Measurements from ENCODE around the gene SESN1. TPM values are rescaled to one million over a fixed set of nuclear protein-coding genes. Genes with fewer than 3 reads are reported as not detected.
A peak's percentile ranks its signal among the peaks of the same experiment; 100 is the strongest.

The SESN1 gene
- total RNA-seq, 1 donor from 2014 or later: 40.8 TPM

DNA sequence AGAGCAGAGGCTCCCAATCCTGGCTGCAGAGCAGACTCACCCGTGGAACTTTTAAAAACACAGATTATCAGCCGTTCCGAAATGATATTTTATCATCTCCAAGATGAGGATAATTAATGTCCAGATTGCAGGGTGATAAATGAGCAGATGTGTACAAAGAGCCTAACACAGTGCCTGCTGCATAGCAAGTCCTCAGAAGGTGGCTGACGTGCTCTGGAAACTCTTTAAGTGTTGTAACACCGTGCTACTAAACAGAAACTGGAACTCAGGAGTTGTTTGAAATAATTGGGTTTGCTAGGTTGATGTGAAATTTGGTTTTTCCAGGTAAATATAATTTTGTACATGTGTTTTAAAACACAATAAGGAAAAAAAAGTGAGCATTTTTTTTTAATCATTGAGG, 128.4 kb downstream of the SESN1 start:
- Mint-ChIP-seq H3K9me3 (no peaks in the 10 kb centered on the region), H3K27me3 (ENCODE audit: insufficient read depth, low read depth) (peaks cover 2% of the 10 kb centered on the region), H3K36me3 (peaks cover 3% of the 10 kb centered on the region), H3K4me3 (no peak overlapping the region), H3K4me1 (peaks cover 8% of the 10 kb centered on the region), H3K27ac (no peak overlapping the region)
- Histone ChIP-seq H4K20me1 (ENCODE audit: low read depth) (no peaks in the 10 kb centered on the region), H3K9me3 (ENCODE audit: low read depth) (no peaks in the 10 kb centered on the region), H3F3A (ENCODE audit: low read depth) (peaks cover 4% of the 10 kb centered on the region), H3K4me2 (peak overlapping the region; percentile 40), H2AFZ (replicated peaks) (no peak overlapping the region), H3K4me1 (peaks cover 15% of the 10 kb centered on the region), H3K27me3 (no peaks in the 10 kb centered on the region), H3K9ac (no peak overlapping the region), H3K27ac (no peak overlapping the region), H3K36me3 (no peaks in the 10 kb centered on the region), H3K4me3 (no peak overlapping the region), H3K79me2 (ENCODE audit: low read depth) (no peaks in the 10 kb centered on the region)
- TF ChIP-seq EZH2 (IDR thresholded peaks at IDR 0.05): no peak
- TF ChIP-seq EZH2phosphoT487 (IDR thresholded peaks at IDR 0.05): no peak
- TF ChIP-seq, protein P1, sequence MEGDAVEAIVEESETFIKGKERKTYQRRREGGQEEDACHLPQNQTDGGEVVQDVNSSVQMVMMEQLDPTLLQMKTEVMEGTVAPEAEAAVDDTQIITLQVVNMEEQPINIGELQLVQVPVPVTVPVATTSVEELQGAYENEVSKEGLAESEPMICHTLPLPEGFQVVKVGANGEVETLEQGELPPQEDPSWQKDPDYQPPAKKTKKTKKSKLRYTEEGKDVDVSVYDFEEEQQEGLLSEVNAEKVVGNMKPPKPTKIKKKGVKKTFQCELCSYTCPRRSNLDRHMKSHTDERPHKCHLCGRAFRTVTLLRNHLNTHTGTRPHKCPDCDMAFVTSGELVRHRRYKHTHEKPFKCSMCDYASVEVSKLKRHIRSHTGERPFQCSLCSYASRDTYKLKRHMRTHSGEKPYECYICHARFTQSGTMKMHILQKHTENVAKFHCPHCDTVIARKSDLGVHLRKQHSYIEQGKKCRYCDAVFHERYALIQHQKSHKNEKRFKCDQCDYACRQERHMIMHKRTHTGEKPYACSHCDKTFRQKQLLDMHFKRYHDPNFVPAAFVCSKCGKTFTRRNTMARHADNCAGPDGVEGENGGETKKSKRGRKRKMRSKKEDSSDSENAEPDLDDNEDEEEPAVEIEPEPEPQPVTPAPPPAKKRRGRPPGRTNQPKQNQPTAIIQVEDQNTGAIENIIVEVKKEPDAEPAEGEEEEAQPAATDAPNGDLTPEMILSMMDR (IDR thresholded peaks at IDR 0.05): no peak
- no peak for DNase-seq (ENCODE audit: low spot score)

DNA sequence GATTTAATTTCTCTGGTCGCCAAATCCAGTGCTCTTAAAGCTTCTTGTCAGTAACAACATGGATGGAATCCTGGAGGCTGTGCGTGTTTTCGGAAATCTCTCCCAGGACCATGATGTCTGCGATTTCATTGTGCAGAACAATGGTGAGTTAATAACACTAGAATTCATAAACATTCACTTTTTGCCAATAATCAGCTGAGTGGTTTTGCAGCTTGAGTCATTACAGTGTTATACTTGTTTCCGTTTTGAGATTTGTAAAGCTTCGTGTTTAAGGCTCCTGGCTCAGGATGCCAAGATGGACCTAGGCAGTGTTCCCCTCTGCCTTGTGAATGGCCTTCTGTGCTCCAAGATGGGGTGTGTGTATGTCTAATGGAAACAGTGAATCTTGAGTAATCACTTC, 132.7 kb downstream of the SESN1 start:
- Mint-ChIP-seq H3K9me3 (no peaks in the 10 kb centered on the region), H3K36me3 (peaks cover 3% of the 10 kb centered on the region), H3K4me1 (peaks cover 5% of the 10 kb centered on the region), H3K27me3 (ENCODE audit: insufficient read depth, low read depth) (peaks cover under 1% of the 10 kb centered on the region), H3K4me3 (no peak overlapping the region), H3K27ac (no peak overlapping the region)
- H3K36me3 ChIP-seq: no peaks in the 10 kb centered on the region
- no peaks in the 10 kb centered on the region for H3K9me3 ChIP-seq (ENCODE audit: low read depth)
- no peak for DNase-seq (ENCODE audit: low spot score)
- no peak overlapping the region for H3K4me3 ChIP-seq
- no peaks in the 10 kb centered on the region for H3K27me3 ChIP-seq
- no peak overlapping the region for H2AFZ ChIP-seq (replicated peaks)
- H3F3A ChIP-seq (ENCODE audit: low read depth): no peaks in the 10 kb centered on the region
- no peak overlapping the region for H3K4me2 ChIP-seq
- H4K20me1 ChIP-seq (ENCODE audit: low read depth): no peaks in the 10 kb centered on the region
- H3K9ac ChIP-seq: no peak overlapping the region
- H3K27ac ChIP-seq: no peak overlapping the region
- no peaks in the 10 kb centered on the region for H3K79me2 ChIP-seq (ENCODE audit: low read depth)
- TF ChIP-seq, protein P1 (IDR thresholded peaks at IDR 0.05): no peak
- TF ChIP-seq EZH2 (IDR thresholded peaks at IDR 0.05): no peak
- TF ChIP-seq EZH2phosphoT487 (IDR thresholded peaks at IDR 0.05): no peak
- H3K4me1 ChIP-seq: peaks cover 12% of the 10 kb centered on the region

DNA sequence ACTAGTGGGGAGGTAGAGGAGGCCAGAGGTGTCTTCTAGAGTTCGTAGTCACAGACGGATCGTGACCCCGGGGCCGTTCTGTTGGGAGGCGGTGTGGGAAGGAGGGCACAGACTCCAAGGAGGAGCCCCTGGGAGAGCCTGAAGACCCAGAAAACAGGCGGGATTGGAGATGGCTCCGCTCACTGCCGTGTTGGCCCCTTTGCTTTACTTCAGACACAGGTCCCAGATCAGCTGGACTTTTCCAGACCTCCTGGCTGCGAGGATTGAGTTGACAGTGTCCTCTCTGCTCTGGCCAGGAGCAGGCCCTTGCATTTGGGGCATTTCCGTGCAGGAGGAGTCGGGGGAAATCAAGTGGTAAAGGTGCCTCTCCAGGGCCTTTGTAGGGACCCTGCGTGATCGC, 133.6 kb downstream of the SESN1 start:
- no peak overlapping the region for H3K4me2 ChIP-seq
- no peak overlapping the region for H2AFZ ChIP-seq (replicated peaks)
- H3K27me3 Mint-ChIP-seq (ENCODE audit: insufficient read depth, low read depth): no peaks in the 10 kb centered on the region
- no peaks in the 10 kb centered on the region for H3K27me3 ChIP-seq
- H3K9me3 Mint-ChIP-seq: no peaks in the 10 kb centered on the region
- DNase-seq (ENCODE audit: low spot score): no peak
- no peaks in the 10 kb centered on the region for H3K79me2 ChIP-seq (ENCODE audit: low read depth)
- no peak overlapping the region for H3K4me3 ChIP-seq
- no peaks in the 10 kb centered on the region for H3K9me3 ChIP-seq (ENCODE audit: low read depth)
- H3K4me3 Mint-ChIP-seq: no peak overlapping the region
- no peaks in the 10 kb centered on the region for H4K20me1 ChIP-seq (ENCODE audit: low read depth)
- no peaks in the 10 kb centered on the region for H3K4me1 Mint-ChIP-seq
- peaks cover 4% of the 10 kb centered on the region for H3K4me1 ChIP-seq
- H3K36me3 ChIP-seq: no peaks in the 10 kb centered on the region
- no peak overlapping the region for H3K27ac ChIP-seq
- no peak overlapping the region for H3K27ac Mint-ChIP-seq
- H3K9ac ChIP-seq: no peak overlapping the region
- H3K36me3 Mint-ChIP-seq: peaks cover 3% of the 10 kb centered on the region
- no peaks in the 10 kb centered on the region for H3F3A ChIP-seq (ENCODE audit: low read depth)
- TF ChIP-seq, protein P1 (IDR thresholded peaks at IDR 0.05): no peak
- TF ChIP-seq EZH2phosphoT487 (IDR thresholded peaks at IDR 0.05): no peak
- TF ChIP-seq EZH2 (IDR thresholded peaks at IDR 0.05): no peak

Data from neural progenitor cell (in vitro differentiated cells).